Neural cell (in vitro differentiated cells): ENCODE results near the gene SIPA1.

ENCODE experiments used
- EZH2 ChIP-seq: fragments of 200-600, 300-800 bp; shearing (Covaris generic), sonication (generic); IDR thresholded peaks from 2 replicates; pipeline ENCODE4 v1.6.1; 2014; ENCODE audit warnings: antibody characterized with exemption, low read length, borderline replicate concordance, mild to moderate bottlenecking; ENCODE audit not compliant: insufficient read depth, poor library complexity, severe bottlenecking
- MXI1 ChIP-seq: fragments of 450-650 bp; conservative IDR thresholded peaks from 2 replicates; pipeline ENCODE4 v1.6.1; 2014; ENCODE audit warnings: antibody characterized with exemption, mild to moderate bottlenecking; ENCODE audit not compliant: poor library complexity, severe bottlenecking
- POLR2AphosphoS5 ChIP-seq: IDR thresholded peaks from 2 replicates; pipeline ENCODE4 v1.6.1; 2012
- TAF1 ChIP-seq: IDR thresholded peaks from 2 replicates; pipeline ENCODE4 v1.6.1; 2012; ENCODE audit warnings: low read depth
- TF ChIP-seq, protein P1 (sequence below): fragments of 450-650 bp; IDR thresholded peaks from 2 replicates; pipeline ENCODE4 v1.5.1; 2014; ENCODE audit warnings: antibody characterized with exemption, mild to moderate bottlenecking, moderate library complexity; ENCODE audit not compliant: poor library complexity, severe bottlenecking

DNA sequence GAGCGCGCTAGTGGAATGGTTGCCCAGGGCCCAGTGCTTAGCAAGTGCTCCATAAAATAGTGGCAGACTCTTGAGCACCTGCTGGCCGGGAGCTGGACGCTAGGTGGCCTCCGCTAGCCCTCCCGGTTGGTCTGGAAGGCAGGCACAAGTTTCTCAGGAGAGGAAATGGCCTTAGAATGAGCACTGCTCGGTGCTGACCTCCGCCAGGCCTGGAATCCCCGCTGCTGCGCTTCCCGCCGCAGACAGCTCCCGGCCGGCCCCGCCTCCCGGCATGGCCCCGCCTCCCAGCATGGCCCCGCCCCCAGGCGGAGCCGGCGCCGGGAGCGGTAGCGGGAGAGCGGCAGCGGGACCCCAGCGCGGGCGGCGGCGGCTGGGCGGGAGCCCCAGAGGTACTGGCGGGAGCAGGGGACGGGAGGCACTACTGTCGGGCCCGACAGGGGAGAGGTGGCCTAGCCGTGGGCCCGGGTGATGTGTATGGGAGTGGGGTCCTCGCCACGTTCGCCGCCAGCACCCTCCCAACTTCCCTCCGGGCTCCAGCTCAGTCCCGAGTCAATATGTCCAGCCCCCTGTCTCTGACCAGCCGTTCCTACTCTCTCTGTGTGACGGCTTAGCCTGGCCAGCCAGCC is at the start of gene SIPA1:
- TF ChIP-seq, protein P1, sequence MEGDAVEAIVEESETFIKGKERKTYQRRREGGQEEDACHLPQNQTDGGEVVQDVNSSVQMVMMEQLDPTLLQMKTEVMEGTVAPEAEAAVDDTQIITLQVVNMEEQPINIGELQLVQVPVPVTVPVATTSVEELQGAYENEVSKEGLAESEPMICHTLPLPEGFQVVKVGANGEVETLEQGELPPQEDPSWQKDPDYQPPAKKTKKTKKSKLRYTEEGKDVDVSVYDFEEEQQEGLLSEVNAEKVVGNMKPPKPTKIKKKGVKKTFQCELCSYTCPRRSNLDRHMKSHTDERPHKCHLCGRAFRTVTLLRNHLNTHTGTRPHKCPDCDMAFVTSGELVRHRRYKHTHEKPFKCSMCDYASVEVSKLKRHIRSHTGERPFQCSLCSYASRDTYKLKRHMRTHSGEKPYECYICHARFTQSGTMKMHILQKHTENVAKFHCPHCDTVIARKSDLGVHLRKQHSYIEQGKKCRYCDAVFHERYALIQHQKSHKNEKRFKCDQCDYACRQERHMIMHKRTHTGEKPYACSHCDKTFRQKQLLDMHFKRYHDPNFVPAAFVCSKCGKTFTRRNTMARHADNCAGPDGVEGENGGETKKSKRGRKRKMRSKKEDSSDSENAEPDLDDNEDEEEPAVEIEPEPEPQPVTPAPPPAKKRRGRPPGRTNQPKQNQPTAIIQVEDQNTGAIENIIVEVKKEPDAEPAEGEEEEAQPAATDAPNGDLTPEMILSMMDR: peak; percentile 55
- TF ChIP-seq POLR2AphosphoS5 (no peak), EZH2 (no peak), TAF1 (no peak), MXI1 (no peak)
